Endothelial cell of umbilical vein (primary cell): ENCODE data around the gene SMARCAL1. TPM values are rescaled to one million over a fixed set of nuclear protein-coding genes. Genes with fewer than 3 reads are reported as not detected.

ENCODE experiments used
- BruUV-seq: library from RNA; stranded (reverse); fragments of 400-500 nt; replicated peaks from 2 replicates; lab custom pipeline; 2021; lab: Mats Ljungman, UMichigan
- CTCF ChIA-PET: fragments of 300-600, 350-600 bp; sonication (Branson Sonifier 250); formaldehyde crosslinking; loops from one replicate; lab custom pipeline; 2021; ENCODE audit warnings: antibody characterized with exemption, inconsistent platforms; lab: Charles Lee
- POLR2A ChIA-PET: fragments of 300-600, 350-600 bp; sonication (Branson Sonifier 250); formaldehyde crosslinking; loops from one replicate; lab custom pipeline; 2021; ENCODE audit warnings: antibody characterized with exemption, inconsistent platforms; lab: Charles Lee
- DNase-seq: peaks from one replicate; pipeline ENCODE4 v3.0.0-alpha.2; 2011; ENCODE audit warnings: low read depth, low spot score
- FAIRE-seq: peaks from 2 replicates; lab custom pipeline; 2011; peaks lifted over from hg19 to GRCh38; lab: Jason Lieb, UNC
- H2AFZ ChIP-seq: 2 replicates; pipeline ENCODE4 v1.6.0; 2012; ENCODE audit warnings: low read depth, low read length, control low read depth, inconsistent platforms
- H3K27ac ChIP-seq: 2 replicates; pipeline ENCODE4 v1.5.1; 2011; ENCODE audit warnings: low read depth, mild to moderate bottlenecking, control low read depth, low read length, moderate library complexity; ENCODE audit not compliant: insufficient read depth
- H3K27me3 ChIP-seq, 2 experiments: 2 replicates each; pipeline versions ENCODE4 v1.6.0 to v1.6.1; 2011; ENCODE audit warnings: low read length in 2 of 2, mixed read lengths in 1 of 2; ENCODE audit not compliant: control insufficient read depth in 2 of 2, insufficient read depth in 2 of 2
- H3K36me3 ChIP-seq, 2 experiments: 2 replicates in 1 of 2; 3 replicates in 1 of 2; pipeline ENCODE4 v1.5.1; 2011; ENCODE audit warnings: low read length in 2 of 2, mild to moderate bottlenecking in 1 of 2, moderate library complexity in 1 of 2; ENCODE audit not compliant: control insufficient read depth in 2 of 2, insufficient read depth in 2 of 2; ENCODE audit errors: extremely low read depth in 1 of 2
- H3K4me1 ChIP-seq: 3 replicates; pipeline ENCODE4 v1.5.1; 2011; ENCODE audit warnings: mild to moderate bottlenecking, low read length; ENCODE audit not compliant: control insufficient read depth, insufficient read depth; ENCODE audit errors: extremely low read depth
- H3K4me2 ChIP-seq: 2 replicates; pipeline ENCODE4 v1.6.1; 2011; ENCODE audit warnings: low read length, control low read depth, mixed read lengths; ENCODE audit not compliant: insufficient read depth
- H3K4me3 ChIP-seq, 3 experiments: fragments of 200-600 bp in 1 of 3; sonication (generic), shearing (Covaris generic) in 1 of 3; replicated peaks in 1 of 3; 2 replicates each; pipeline ENCODE4 v1.5.1; 2011 to 2016; ENCODE audit warnings: control low read depth in 3 of 3, low read length in 3 of 3, mild to moderate bottlenecking in 2 of 3, inconsistent platforms in 1 of 3, low read depth in 1 of 3, moderate library complexity in 1 of 3; ENCODE audit not compliant: insufficient read depth in 1 of 3
- H3K79me2 ChIP-seq: 2 replicates; pipeline ENCODE4 v1.6.0; 2012; ENCODE audit warnings: low read length, inconsistent platforms; ENCODE audit not compliant: control insufficient read depth, insufficient read depth
- H3K9ac ChIP-seq: replicated peaks from 2 replicates; pipeline ENCODE3; 2011; ENCODE audit warnings: low read length, control low read depth; ENCODE audit not compliant: insufficient read depth; ENCODE audit errors: extremely low read depth
- H3K9me1 ChIP-seq: replicated peaks from 3 replicates; pipeline ENCODE4 v1.6.0; 2011; ENCODE audit warnings: mild to moderate bottlenecking, low read length; ENCODE audit not compliant: control insufficient read depth, insufficient read depth; ENCODE audit errors: extremely low read depth
- H3K9me3 ChIP-seq: replicated peaks from 2 replicates; pipeline ENCODE4 v1.5.1; 2012; ENCODE audit warnings: low read length, inconsistent platforms; ENCODE audit not compliant: control insufficient read depth, insufficient read depth
- H4K20me1 ChIP-seq: replicated peaks from 2 replicates; pipeline ENCODE3; 2011; ENCODE audit warnings: mild to moderate bottlenecking, low read length; ENCODE audit not compliant: control insufficient read depth, insufficient read depth; ENCODE audit errors: extremely low read depth
- CTCF ChIP-seq, 2 donors: IDR thresholded peaks; 1 replicate in 1 of 2; 2 replicates in 1 of 2; pipeline ENCODE4 v1.5.1; 2011; ENCODE audit warnings: low read length in 2 of 2, mild to moderate bottlenecking in 2 of 2, moderate library complexity in 2 of 2, control low read depth in 1 of 2, inconsistent platforms in 1 of 2, low read depth in 1 of 2; ENCODE audit not compliant: insufficient read depth in 1 of 2; ENCODE audit errors: extremely low read depth in 1 of 2
- POLR2AphosphoS5 ChIP-seq: IDR thresholded peaks from 2 replicates; pipeline ENCODE4 v1.6.1; 2012; ENCODE audit warnings: low read depth, mild to moderate bottlenecking, control low read depth, low read length, moderate library complexity; ENCODE audit not compliant: insufficient read depth
- dilution Hi-C: fragments of 300-500 bp; cut with MboI; formaldehyde crosslinking; loops from one replicate; pipeline ENCODE4 v1.15.0; 2019; ENCODE audit warnings: low sequenced_read_pairs; ENCODE audit not compliant: extremely low pct_ligation_motif_present
- intact Hi-C: fragments of 100-400 bp; cut with micrococcal nuclease; formaldehyde crosslinking; loops from one replicate; pipeline ENCODE4 v1.10.0; 2022
- polyA plus RNA-seq, 4 experiments: library from polyadenylated mRNA; depleted of rRNA in 3 of 4; stranded (reverse) in 3 of 4; unstranded in 1 of 4; fragments of >200 nt; gene quantifications; 2 replicates each; pipeline versions ENCODE4 v1.2.1 to v1.2.3, GENCODE V29; 2011 to 2012; ENCODE audit warnings: missing spikeins in 1 of 4
- total RNA-seq: library from RNA; stranded (reverse); gene quantifications from 2 replicates; pipeline ENCODE4 v1.2.3, GENCODE V29; 2021

SMARCAL1 gene
- total and polyA plus RNA-seq, 2 donors (not counting 3 experiments of a cell fraction or from before 2014, with no cell fraction given): 25.4 to 30.7 TPM

GRCh38 chr2:216504376-216504762, 92.1 kb downstream of the SMARCAL1 start:
- POLR2A ChIA-PET: interaction anchor here (1.0 kb wide), 1 partner anchor 11 kb away, joined by 4 read pairs; no protein-coding TSS in a partner anchor
- CTCF ChIA-PET: interaction anchor here (1.2 kb wide), 1 partner anchor 15 kb away, joined by 3 read pairs; no protein-coding TSS in a partner anchor
- no peak for FAIRE-seq
- no TSS peak for BruUV-seq
- no peak overlapping the region for H2AFZ ChIP-seq
- no peaks in the 10 kb centered on the region for H4K20me1 ChIP-seq
- peak; percentile 29 for TF ChIP-seq POLR2AphosphoS5
- no peak for TF ChIP-seq CTCF (IDR thresholded peaks at IDR 0.05; ENCODE audit: extremely low read depth in 1 of 2, insufficient read depth in 1 of 2, low read depth in 1 of 2, low read length in 2 of 2)
- peaks cover 36 to 37% of the 10 kb centered on the region in 2 experiments for H3K36me3 ChIP-seq
- intact Hi-C loops (no loop called here), dilution Hi-C loops (no loop called here)
- H3K4me3 ChIP-seq: no peak overlapping the region
- peaks cover 45% of the 10 kb centered on the region for H3K79me2 ChIP-seq
- no peaks in the 10 kb centered on the region for H3K9me3 ChIP-seq
- H3K4me1 ChIP-seq: peaks cover 17% of the 10 kb centered on the region
- H3K9me1 ChIP-seq: no peaks in the 10 kb centered on the region
- H3K27ac ChIP-seq: no peak overlapping the region
- no peak overlapping the region for H3K9ac ChIP-seq
- DNase-seq: no peak
- H3K27me3 ChIP-seq: no peaks in the 10 kb centered on the region
- no peak overlapping the region for H3K4me2 ChIP-seq
